HepG2 (cell line): Measurements from ENCODE around the gene PLCXD1. TPM values are rescaled to one million over a fixed set of nuclear protein-coding genes. Genes with fewer than 3 reads are reported as not detected.

Experiments
- ATAC-seq: fragments of 200-7000 bp; cut with Tn5 transposase; 3 replicates; pipeline ENCODE4 v1.9.1; 2020; ENCODE audit warnings: mild to moderate bottlenecking, moderate library complexity
- BruUV-seq: library from RNA; stranded (reverse); fragments of 400-500 nt; replicated peaks from 2 replicates; lab custom pipeline; 2021; lab: Mats Ljungman, UMichigan
- CTCF ChIA-PET: fragments of 300-600 bp; formaldehyde crosslinking; extraction: SDS; loops from one replicate; lab custom pipeline; 2021; ENCODE audit warnings: low total read pairs, inconsistent platforms, low intra/inter-chr PET ratio; lab: Yijun Ruan, JAX
- POLR2A ChIA-PET: fragments of 350-600 bp; sonication (Branson Sonifier 250); formaldehyde crosslinking; loops from one replicate; lab custom pipeline; 2020; ENCODE audit warnings: antibody characterized with exemption, inconsistent platforms; lab: Yijun Ruan, JAX
- DNase-seq: peaks from one replicate; pipeline ENCODE4 v3.0.0-alpha.2; 2015; ENCODE audit warnings: low spot score
- FAIRE-seq: peaks from 3 replicates; lab custom pipeline; 2011; peaks lifted over from hg19 to GRCh38; lab: Jason Lieb, UNC
- H2AFZ ChIP-seq: one replicate; pipeline ENCODE4 v1.6.1; 2011; ENCODE audit warnings: low read length, inconsistent platforms
- H3K27ac ChIP-seq: fragments of 300-600 bp; 3 replicates; pipeline ENCODE4 v1.8.0; 2011; ENCODE audit warnings: mixed run types, mild to moderate bottlenecking, mixed read lengths, low read length, inconsistent platforms; ENCODE audit not compliant: insufficient read depth; ENCODE audit errors: extremely low read length
- H3K27me3 ChIP-seq, 2 experiments: fragments of 200-600 bp in 1 of 2; 2 replicates in 1 of 2; 3 replicates in 1 of 2; pipeline versions ENCODE4 v1.6.0 to v1.8.0; 2011; ENCODE audit warnings: low read length in 2 of 2, mild to moderate bottlenecking in 2 of 2, moderate library complexity in 2 of 2, inconsistent platforms in 1 of 2; ENCODE audit not compliant: insufficient read depth in 2 of 2, control insufficient read depth in 1 of 2
- H3K36me3 ChIP-seq, 2 experiments: fragments of 200-600 bp in 1 of 2; replicated peaks in 1 of 2; 2 replicates in 1 of 2; 3 replicates in 1 of 2; pipeline versions ENCODE4 v1.5.1 to v1.8.0; 2011; ENCODE audit warnings: low read length in 2 of 2, inconsistent platforms in 1 of 2; ENCODE audit not compliant: insufficient read depth in 2 of 2, control insufficient read depth in 1 of 2
- H3K4me1 ChIP-seq: 2 replicates; pipeline ENCODE4 v1.5.1; 2012; ENCODE audit warnings: low read length, inconsistent platforms; ENCODE audit not compliant: insufficient read depth
- H3K4me2 ChIP-seq: 2 replicates; pipeline ENCODE4 v1.6.0; 2011; ENCODE audit warnings: low read depth, low read length, inconsistent platforms
- H3K4me3 ChIP-seq, 3 experiments: fragments of 200-600 bp in 1 of 3; sonication (generic), shearing (Covaris generic) in 1 of 3; replicated peaks in 1 of 3; 2 replicates each; pipeline ENCODE4 v1.5.1; 2011 to 2016; ENCODE audit warnings: low read length in 3 of 3, inconsistent platforms in 2 of 3, low read depth in 2 of 3, mild to moderate bottlenecking in 2 of 3, control low read depth in 1 of 3, mixed read lengths in 1 of 3; ENCODE audit not compliant: insufficient read depth in 1 of 3
- H3K79me2 ChIP-seq: one replicate; pipeline ENCODE4 v1.6.1; 2011; ENCODE audit warnings: low read length, inconsistent platforms; ENCODE audit not compliant: insufficient read depth
- H3K9ac ChIP-seq: 2 replicates; pipeline ENCODE4 v1.6.0; 2011; ENCODE audit warnings: mild to moderate bottlenecking, low read depth, low read length, inconsistent platforms; ENCODE audit not compliant: insufficient read depth
- H3K9me3 ChIP-seq: 2 replicates; pipeline ENCODE4 v1.5.1; 2012; ENCODE audit warnings: mild to moderate bottlenecking, low read length
- H4K20me1 ChIP-seq: 2 replicates; pipeline ENCODE4 v1.6.0; 2011; ENCODE audit warnings: inconsistent platforms, mild to moderate bottlenecking, low read length, moderate library complexity; ENCODE audit not compliant: insufficient read depth
- CBX1 ChIP-seq: IDR thresholded peaks from one replicate; pipeline ENCODE4 v1.6.1; 2016; ENCODE audit warnings: antibody characterized with exemption, low read depth
- CEBPB ChIP-seq: IDR thresholded peaks from 2 replicates; pipeline ENCODE4 v1.6.1; 2011; ENCODE audit warnings: low read depth, low read length, improper control_type of control experiment, borderline replicate concordance
- CREB1 ChIP-seq, 2 experiments: fragments of 450-650 bp in 1 of 2; IDR thresholded peaks; 2 replicates each; pipeline ENCODE4 v1.6.1; 2016 to 2017; ENCODE audit warnings: control low read depth in 1 of 2, mild to moderate bottlenecking in 1 of 2, missing compliant biosample characterization in 1 of 2, missing genetic modification characterization in 1 of 2
- CREM ChIP-seq, 2 experiments: sonication (generic) in 1 of 2; formaldehyde crosslinking in 1 of 2; IDR thresholded peaks; 2 replicates each; pipeline versions ENCODE4 v1.4.0 to v1.6.1; 2016 to 2020; ENCODE audit warnings: antibody characterized with exemption in 1 of 2, mild to moderate bottlenecking in 1 of 2, missing genetic modification reagents in 1 of 2
- FOSL2 ChIP-seq: sonication (generic); formaldehyde crosslinking; IDR thresholded peaks from 2 replicates; pipeline ENCODE4 v1.4.0; 2020; ENCODE audit warnings: missing genetic modification reagents
- HOXA9 ChIP-seq: sonication (generic); formaldehyde crosslinking; IDR thresholded peaks from 2 replicates; pipeline ENCODE4 v1.8.1; 2022; ENCODE audit warnings: missing genetic modification reagents, mild to moderate bottlenecking, moderate library complexity, borderline replicate concordance
- KLF11 ChIP-seq: IDR thresholded peaks from 2 replicates; pipeline ENCODE4 v1.6.1; 2016; ENCODE audit warnings: missing compliant biosample characterization
- KMT2A ChIP-seq: sonication (generic); formaldehyde crosslinking; IDR thresholded peaks from 2 replicates; pipeline ENCODE4 v1.4.0; 2020; ENCODE audit warnings: missing genetic modification reagents
- MNT ChIP-seq: fragments of 450-650 bp; IDR thresholded peaks from 2 replicates; pipeline ENCODE4 v1.6.1; 2016
- NCOA1 ChIP-seq: sonication (generic); formaldehyde crosslinking; IDR thresholded peaks from 2 replicates; pipeline ENCODE4 v1.9.0; 2021; ENCODE audit warnings: missing genetic modification reagents
- RARG ChIP-seq: sonication (generic); formaldehyde crosslinking; IDR thresholded peaks from 2 replicates; pipeline ENCODE4 v1.4.0; 2020; ENCODE audit warnings: low read depth, mild to moderate bottlenecking, missing genetic modification reagents
- SIN3B ChIP-seq: fragments of 150-350 bp; IDR thresholded peaks from 2 replicates; pipeline ENCODE4 v1.6.1; 2014; ENCODE audit warnings: low read length
- TAF15 ChIP-seq: fragments of 200-400 bp; formaldehyde crosslinking; IDR thresholded peaks from one replicate; pipeline ENCODE4 v1.6.1; 2018; ENCODE audit warnings: mild to moderate bottlenecking, low read depth, low read length; ENCODE audit not compliant: poor library complexity, severe bottlenecking
- UBTF ChIP-seq: sonication (generic); formaldehyde crosslinking; IDR thresholded peaks from 2 replicates; pipeline ENCODE4 v1.4.0; 2020; ENCODE audit warnings: mild to moderate bottlenecking, missing genetic modification reagents
- ZBTB1 ChIP-seq: sonication (generic); formaldehyde crosslinking; IDR thresholded peaks from 2 replicates; pipeline ENCODE4 v1.4.0; 2020; ENCODE audit warnings: missing genetic modification reagents, borderline replicate concordance
- ZNF510 ChIP-seq: sonication (generic); formaldehyde crosslinking; IDR thresholded peaks from 2 replicates; pipeline ENCODE4 v1.4.0; 2020; ENCODE audit warnings: low read depth, mild to moderate bottlenecking, missing genetic modification reagents
- ZNF562 ChIP-seq: sonication (generic); formaldehyde crosslinking; IDR thresholded peaks from 2 replicates; pipeline ENCODE4 v1.8.0; 2022; ENCODE audit warnings: missing genetic modification reagents, borderline replicate concordance
- ZNF644 ChIP-seq: IDR thresholded peaks from 2 replicates; pipeline ENCODE4 v1.6.1; 2016; ENCODE audit warnings: low read depth
- WGBS: methylation state at CpG from one replicate; pipeline ENCODE4 v1.1.6; 2017; ENCODE audit warnings: low lambda C conversion rate; 5-methylcytosine and 5-hydroxymethylcytosine counted together
- in situ Hi-C: cut with HindIII; loops from 2 replicates; pipeline ENCODE4 v1.10.0; 2017; ENCODE audit warnings: low pct_unique_long_range_greater_than_20kb; ENCODE audit not compliant: extremely low pct_ligation_motif_present
- intact Hi-C: fragments of 100-400 bp; cut with micrococcal nuclease; formaldehyde crosslinking; loops from one replicate; pipeline ENCODE4 v1.10.0; 2022; ENCODE audit not compliant: unreplicated experiment
- polyA plus RNA-seq, 8 experiments: library from polyadenylated mRNA; depleted of rRNA in 3 of 8; stranded (reverse) in 7 of 8; unstranded in 1 of 8; fragments of >200 nt; fragmentation: Illumina TruSeq in 4 of 8; extraction: Trizol in 4 of 8; gene quantifications; 2 replicates each; pipeline versions ENCODE4 v1.2.1 to v1.2.3, GENCODE V29; 2011 to 2016; ENCODE audit warnings: low read depth in 4 of 8, missing spikeins in 1 of 8, mixed read lengths in 1 of 8; ENCODE audit not compliant: insufficient read depth in 1 of 8
- total RNA-seq, 5 experiments: library from RNA; depleted of rRNA; stranded (reverse); fragments of >200 nt; fragmentation: Illumina TruSeq; extraction: Trizol; gene quantifications; 2 replicates each; pipeline ENCODE4 v1.2.3, GENCODE V29; 2016; ENCODE audit warnings: low read depth in 1 of 5
- TF ChIP-seq, protein P1 (sequence below): sonication (generic); formaldehyde crosslinking; IDR thresholded peaks from 2 replicates; pipeline ENCODE4 v1.4.0; 2020; ENCODE audit warnings: missing genetic modification reagents, borderline replicate concordance

The PLCXD1 gene
- total and polyA plus RNA-seq, 2 of the 13 experiments (the other 11 are each of a cell fraction or from before 2014, with no cell fraction given) = 87.7 to 153 TPM

DNA sequence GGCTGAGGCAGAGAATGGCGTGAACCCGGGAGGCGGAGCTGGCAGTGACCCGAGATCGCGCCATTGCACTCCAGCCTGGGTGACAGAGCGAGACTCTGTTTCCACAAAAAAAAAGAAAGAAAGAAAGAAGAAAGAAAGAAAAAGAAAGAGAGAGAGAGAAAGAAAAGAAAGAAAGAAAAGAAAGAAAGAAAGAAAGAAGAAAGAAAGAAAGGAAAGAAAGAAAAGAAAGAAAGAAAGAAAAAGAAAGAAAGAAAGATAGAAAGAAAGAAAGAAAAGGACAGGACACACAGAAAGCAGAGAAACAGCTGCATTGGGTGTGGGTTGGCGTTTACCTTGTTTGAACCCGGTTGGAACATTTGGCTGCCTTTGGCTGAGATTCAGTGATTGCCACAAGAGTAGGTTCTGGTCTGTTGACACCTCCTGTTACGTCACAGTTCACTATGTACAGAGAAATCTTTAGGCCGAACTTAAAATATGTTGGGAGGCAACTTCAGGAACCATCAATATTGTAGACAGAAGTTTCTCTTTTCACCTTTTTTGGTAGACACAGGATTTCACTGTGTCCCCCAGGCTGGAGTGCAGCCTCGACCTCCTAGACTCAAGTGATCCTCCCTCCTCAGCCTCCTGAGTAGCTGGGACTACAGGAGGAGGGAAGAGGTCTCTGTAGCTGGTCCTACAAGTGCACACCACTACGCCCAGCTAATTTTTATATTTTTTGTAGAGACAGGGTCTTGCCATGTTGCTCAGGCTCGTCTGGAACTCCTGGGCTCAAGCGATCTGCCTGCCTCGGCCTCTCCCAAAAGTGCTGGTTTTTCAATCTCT is 16.3 kb upstream of the PLCXD1 start (continued):
- TF ChIP-seq CREB1 (IDR thresholded peaks at IDR 0.05) = peak; percentile 91
- TF ChIP-seq CREB1 (CRISPR knock-in tag; IDR thresholded peaks at IDR 0.05) = no peak
- TF ChIP-seq ZBTB1 (CRISPR knock-in tag) = no peak
- no peak for TF ChIP-seq MNT
- TF ChIP-seq, protein P1, sequence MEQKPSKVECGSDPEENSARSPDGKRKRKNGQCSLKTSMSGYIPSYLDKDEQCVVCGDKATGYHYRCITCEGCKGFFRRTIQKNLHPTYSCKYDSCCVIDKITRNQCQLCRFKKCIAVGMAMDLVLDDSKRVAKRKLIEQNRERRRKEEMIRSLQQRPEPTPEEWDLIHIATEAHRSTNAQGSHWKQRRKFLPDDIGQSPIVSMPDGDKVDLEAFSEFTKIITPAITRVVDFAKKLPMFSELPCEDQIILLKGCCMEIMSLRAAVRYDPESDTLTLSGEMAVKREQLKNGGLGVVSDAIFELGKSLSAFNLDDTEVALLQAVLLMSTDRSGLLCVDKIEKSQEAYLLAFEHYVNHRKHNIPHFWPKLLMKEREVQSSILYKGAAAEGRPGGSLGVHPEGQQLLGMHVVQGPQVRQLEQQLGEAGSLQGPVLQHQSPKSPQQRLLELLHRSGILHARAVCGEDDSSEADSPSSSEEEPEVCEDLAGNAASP = peak; percentile 96
- TF ChIP-seq ZNF644 = 0 out of 2 replicates have a peak, but pooled peaks have one; percentile 39
- TF ChIP-seq CEBPB = peak; percentile 72
- peak; percentile 53; the same call in 1 of the 2 replicates for TF ChIP-seq CREM (IDR thresholded peaks at IDR 0.05)
- no peak for TF ChIP-seq CREM (CRISPR knock-in tag; IDR thresholded peaks at IDR 0.05)
- TF ChIP-seq NCOA1 (CRISPR knock-in tag) = no peak
- no peak for TF ChIP-seq KLF11 (CRISPR knock-in tag)

- CTCF ChIA-PET = no interaction called here
- no peak for TF ChIP-seq SIN3B
- TF ChIP-seq ZNF510 (CRISPR knock-in tag) = no peak
- no peak for TF ChIP-seq RARG (CRISPR knock-in tag)
- no peak for TF ChIP-seq UBTF (CRISPR knock-in tag)
- no peak for TF ChIP-seq KMT2A
- no peak for TF ChIP-seq CBX1
- no peak for TF ChIP-seq HOXA9
- TF ChIP-seq ZNF562 (CRISPR knock-in tag) = no peak
- no peak for TF ChIP-seq FOSL2
- TF ChIP-seq TAF15 = no peak
These were observed 15.7 kb upstream of the PLCXD1 start for GRCh38 chrX:265502-265901.

More at GRCh38 chrX:265502-265901, 15.7 kb upstream of the PLCXD1 start:
- Histone ChIP-seq H3K9me3 (no peaks in the 10 kb centered on the region), H3K27me3 (no peaks in the 10 kb centered on the region), H3K9ac (no peak overlapping the region), H3K36me3 (no peaks in the 10 kb centered on the region), H2AFZ (no peak overlapping the region), H3K27ac (peak overlapping the region; percentile 57), H3K4me1 (peaks cover 46% of the 10 kb centered on the region), H3K79me2 (no peaks in the 10 kb centered on the region), H3K4me2 (no peak overlapping the region), H3K4me3 (no peak overlapping the region), H4K20me1 (no peaks in the 10 kb centered on the region)
- no peak for DNase-seq
- no peak for ATAC-seq
- no TSS peak for BruUV-seq
- FAIRE-seq = no peak
- POLR2A ChIA-PET = no interaction called here
- in situ Hi-C loops = no loop called here
- intact Hi-C loops = no loop called here
- 89% methylated on average over 8 of the region's 8 CpGs for WGBS
